ENCODE data around the gene SAMD13. TPM values are rescaled to one million over a fixed set of nuclear protein-coding genes. Genes with fewer than 3 reads are reported as not detected.

SAMD13 gene
- polyA plus RNA-seq, 10 donors: 5.7 to 10.2 (median 7.4) TPM

DNA sequence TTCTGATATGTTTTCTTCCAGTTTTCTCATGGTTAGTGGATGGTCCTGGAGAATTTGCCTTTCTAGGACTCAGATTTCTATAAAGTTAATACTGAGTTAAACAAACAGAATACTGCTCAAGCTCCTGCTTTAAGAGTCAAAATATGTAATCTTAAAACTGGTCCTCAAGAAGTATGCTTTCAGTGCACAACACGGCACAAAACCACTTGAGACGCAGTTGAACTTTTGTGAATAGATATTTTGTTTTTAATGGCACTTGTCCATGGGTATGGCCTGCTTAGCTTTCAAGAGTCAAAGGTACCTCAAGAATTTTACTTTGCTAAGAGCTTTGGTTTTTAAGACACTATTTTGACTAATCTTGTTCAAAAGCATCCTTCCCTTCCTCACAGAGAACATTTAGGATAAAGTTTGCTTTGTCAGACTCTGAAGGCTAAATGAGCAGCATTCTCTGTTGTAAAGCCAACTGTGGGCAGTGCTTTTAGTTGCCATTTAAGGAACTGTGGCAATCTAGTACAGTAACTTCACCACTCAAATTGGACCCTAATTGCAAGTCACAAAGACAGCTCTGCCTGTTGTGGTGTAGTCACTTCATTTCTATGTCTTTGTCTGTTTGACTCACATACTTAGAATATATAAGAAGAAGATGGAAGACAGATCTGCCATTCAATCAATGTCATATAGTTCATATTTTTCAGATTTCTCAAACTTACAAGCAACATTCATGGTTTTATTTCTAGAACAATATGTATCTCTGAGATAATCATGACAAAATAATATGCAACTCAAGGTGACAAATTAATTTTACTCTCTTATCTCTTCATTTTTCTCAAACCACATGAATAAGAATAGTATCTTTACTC, 28.8 kb downstream of the SAMD13 start:
- no peak for DNase-seq

- no peak for DNase-seq
Observed at GRCh38 chr1:84339503-84339902, 38.0 kb downstream of the SAMD13 start.

DNA sequence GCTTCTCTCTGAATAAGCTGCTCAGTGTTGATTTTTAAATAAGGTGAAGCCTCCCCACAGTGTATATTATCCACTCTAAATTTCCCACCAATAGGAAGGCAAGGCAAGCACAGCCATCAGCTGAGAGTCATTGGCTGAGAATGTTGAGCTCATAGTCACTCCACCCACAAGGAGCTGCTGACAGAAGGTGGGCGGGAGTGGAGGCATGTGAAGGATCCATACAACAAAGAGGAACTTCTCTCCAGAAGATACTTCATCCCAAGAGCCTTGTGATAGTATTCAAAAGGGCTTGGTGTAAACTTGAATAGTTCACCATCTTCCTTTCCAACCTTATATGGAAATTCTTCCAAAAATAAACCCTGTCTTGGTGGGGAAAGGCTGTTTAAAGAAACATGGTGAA, 42.8 kb downstream of the SAMD13 start:
- no peak for DNase-seq

DNA sequence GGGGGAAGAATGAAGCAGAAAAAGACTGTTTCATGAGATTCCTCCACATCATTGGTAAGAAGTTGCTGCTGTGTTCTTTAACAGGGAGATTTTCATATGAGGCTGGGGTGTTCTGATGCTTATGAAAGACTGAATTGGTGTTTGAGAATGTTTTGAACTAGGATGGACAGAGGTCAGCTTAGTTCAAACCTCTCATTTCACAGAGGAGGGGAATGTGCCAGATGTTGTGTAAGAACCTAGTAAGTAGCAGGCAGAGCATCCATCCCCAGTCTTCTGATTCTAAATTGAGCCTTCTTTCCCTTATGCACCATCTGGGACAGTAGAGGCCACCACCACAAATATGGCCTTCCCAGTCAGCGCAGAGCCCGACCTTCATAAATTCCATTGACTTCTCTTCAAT, 43.7 kb downstream of the SAMD13 start:
- no peak for DNase-seq

DNA sequence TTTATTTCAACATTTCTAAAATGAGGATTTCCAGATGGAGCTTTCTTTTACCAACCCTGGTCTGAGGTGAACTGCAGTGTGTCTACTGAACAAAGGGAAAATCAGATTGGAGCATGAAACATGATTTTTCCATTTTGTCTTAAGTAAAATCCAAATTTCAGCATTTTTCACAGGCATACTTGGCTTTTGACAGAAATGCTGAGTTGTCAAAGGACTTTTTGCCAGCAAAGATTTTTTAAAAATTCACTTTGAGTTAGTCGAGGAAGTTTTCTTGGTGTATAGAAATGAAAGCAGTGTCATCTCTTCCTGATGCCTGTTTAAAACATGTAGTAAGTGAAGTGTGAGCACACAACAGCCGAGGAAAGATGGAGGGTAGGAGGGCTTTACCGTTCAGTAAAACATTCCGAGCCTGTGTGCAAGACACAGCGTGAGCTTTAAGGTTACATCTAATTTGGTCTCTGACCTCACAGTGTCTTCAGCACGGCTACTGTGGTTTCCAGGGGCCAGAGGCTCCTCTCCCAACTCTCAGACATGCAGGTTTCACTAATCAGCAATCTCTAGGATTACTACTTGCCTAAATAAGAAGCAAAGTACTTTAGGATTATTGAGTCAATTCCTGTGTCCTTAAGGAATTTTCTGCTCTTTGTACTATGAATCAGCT, 45.9 kb downstream of the SAMD13 start:
- peak in 1 of 3 donors; percentile 47 for DNase-seq

DNA sequence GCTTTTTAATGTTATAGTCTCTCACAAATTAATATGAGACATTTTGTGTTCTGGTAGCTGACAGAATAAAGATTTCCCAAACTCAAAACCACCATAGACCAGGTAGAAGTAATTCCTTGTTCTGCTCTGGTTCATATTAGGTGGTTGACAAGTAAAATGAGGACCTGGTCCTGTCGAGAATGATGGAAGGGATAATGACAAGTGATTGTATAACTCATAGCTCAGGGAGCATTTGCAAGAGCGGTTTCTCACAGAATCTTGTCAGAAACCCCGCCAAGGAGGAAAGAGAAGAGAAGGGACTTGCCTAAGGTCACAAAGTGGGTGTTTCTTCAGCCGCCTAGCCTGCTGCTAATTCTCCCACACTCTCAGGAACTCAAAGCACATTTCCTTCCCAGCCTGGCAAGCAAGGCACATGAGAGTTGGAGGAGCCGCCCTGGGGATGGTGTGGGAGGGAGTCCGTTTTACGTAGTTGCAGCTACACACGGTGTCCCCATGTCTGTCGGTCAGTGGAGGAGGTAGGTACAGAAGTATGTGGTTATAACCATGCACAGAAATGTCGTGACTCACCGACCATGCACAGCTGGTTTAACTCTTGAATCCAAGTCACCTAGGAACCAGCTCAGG, 46.5 kb downstream of the SAMD13 start:
- DNase-seq: peak in 1 of 3 donors; percentile 17

DNA sequence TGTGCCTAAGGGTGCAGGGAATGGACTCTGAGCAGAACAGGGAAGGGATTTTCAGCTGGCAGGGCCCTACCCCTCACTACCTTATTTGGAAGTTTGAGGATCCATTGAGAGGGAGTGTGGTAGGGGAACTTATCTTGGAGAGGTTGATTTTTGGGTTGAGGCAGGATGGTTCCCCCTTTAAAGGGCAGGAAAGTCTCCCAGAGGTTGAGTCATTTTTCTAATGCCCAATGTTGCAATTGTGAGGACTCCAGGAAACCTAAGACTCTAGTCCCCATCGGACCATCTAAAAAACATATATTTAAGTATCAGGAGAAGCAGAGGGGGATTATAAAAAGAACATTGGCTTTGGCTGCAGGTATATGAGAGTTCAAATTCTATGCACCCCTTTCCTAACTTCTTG, 47.3 kb downstream of the SAMD13 start:
- no peak for DNase-seq

DNA sequence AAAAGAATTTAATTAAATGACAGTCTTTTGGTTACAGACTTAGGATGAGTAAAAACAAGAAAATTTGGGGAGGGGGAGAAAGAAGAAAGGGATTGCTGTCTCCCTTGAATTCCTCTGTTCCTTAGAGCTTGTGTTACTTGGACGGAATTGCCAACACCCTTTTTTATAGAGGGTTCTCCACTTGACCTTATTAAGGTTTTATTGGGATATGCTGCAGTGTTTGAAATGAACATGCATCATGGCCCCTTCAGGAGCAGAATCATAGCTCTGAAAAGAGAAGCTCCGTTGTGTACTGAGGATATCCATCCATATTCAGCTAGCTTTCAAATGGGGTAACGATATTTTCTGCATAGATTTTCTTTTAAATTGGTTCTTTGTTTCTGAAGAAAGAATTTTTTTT, 48.6 kb downstream of the SAMD13 start:
- DNase-seq: no peak

- no peak for DNase-seq
Observed at GRCh38 chr1:84350550-84350949, 49.0 kb downstream of the SAMD13 start.

DNA sequence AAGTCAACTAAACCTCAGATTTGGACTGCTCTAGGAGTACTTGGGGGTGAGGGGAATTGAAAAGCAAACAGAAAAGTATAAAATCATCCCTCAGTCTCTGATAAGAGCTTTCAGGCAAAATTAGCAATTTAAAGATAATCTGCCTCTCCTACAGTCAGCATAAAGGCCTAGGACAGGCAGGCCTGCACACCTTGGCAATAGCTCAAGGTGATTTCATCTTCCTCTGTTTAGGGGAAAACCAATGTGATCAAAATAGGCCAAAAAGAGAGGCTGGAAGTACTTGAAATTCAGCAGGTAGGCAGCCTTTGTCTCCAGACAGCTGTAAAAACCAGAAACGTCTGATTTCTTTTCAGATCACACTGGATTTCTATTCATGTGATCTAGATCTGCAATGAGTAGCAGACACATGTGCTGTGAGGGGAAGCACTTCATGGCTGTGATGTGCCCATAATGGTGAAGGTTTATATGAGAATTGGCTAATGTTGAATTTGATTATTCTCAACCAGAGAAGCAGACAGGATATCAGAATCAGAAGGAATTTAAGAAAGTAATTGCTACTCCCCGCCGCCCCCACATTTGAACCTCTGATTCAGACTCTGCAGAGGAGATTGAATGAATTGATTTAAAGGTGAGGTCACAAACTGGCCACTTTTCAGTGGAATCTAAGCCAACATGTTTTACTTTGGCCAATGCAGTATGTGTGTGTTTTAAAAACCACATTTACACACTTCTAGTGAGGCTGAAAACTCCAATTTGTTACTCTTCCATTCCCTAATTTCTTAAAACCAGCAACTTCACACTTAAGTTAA, 51.0 kb downstream of the SAMD13 start:
- peak in 1 of 3 donors; percentile 78 for DNase-seq

- DNase-seq: peak in 1 of 3 donors; percentile 55
Observed at GRCh38 chr1:84353695-84354094, 52.2 kb downstream of the SAMD13 start.

DNA sequence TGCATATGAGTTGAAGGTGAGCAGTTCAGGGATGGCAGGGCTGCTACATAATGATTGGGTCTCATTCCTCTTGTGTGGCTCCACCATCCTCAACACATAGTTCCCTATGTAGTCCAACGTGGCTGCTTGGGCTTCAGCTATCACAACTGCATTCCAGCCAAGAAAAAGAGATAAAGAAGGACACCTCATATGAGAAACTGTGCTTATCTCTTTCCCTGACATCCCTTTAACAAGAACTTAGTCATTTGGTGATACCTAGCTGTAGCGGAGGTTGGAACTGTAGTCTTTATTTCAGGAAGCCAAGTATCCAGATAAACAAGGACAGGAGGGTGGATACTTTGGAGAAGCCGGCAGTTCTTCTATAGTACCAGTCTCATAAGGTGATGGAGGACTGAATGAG, 54.0 kb downstream of the SAMD13 start:
- DNase-seq: no peak

GRCh38 chr1:84356881-84357280, 55.4 kb downstream of the SAMD13 start:
- DNase-seq: no peak

DNA sequence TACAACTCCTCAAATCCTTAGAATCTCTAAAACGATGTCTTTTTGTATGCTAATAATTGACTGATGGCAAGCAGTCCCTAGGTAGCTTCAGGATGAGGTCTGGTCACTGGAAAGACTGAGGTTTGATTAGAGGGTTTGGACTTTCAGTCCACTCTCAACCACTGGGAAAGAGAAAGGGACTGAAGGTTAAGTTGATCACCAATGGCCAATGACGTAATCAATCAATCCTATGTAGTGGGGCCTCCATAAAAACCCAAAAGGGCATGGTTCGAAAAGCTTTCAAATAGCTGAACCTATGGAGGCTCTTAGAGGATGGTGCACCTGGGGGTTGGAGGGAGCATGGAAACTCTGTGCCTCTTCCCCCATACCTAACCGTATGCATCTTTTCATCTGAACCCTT, 57.2 kb downstream of the SAMD13 start:
- DNase-seq: no peak

- no peak for DNase-seq
Observed at GRCh38 chr1:84360316-84360715, 58.8 kb downstream of the SAMD13 start.

DNA sequence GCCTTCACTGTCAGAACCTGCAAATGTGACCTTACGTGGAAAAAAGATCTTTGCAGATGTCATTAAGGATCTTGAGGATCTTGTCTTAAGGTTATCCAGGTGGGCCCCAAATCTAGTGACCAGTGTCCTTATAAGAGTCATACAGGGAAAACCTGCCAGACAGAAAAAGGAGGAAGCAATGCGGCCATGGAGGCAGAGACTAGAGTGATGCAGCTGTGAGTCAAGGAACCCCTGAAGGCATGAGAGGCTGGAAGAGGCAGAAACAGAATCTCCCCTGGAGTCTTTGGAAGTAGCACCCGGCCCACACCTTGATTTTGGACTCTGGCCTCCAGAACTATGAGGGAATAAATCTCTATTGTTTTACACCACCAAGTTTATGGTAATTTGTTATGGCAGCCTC, 60.3 kb downstream of the SAMD13 start:
- DNase-seq: no peak

- DNase-seq: no peak
Observed at GRCh38 chr1:84363019-84363418, 61.5 kb downstream of the SAMD13 start.

GRCh38 chr1:84363622-84364021, 62.1 kb downstream of the SAMD13 start:
- no peak for DNase-seq

DNA sequence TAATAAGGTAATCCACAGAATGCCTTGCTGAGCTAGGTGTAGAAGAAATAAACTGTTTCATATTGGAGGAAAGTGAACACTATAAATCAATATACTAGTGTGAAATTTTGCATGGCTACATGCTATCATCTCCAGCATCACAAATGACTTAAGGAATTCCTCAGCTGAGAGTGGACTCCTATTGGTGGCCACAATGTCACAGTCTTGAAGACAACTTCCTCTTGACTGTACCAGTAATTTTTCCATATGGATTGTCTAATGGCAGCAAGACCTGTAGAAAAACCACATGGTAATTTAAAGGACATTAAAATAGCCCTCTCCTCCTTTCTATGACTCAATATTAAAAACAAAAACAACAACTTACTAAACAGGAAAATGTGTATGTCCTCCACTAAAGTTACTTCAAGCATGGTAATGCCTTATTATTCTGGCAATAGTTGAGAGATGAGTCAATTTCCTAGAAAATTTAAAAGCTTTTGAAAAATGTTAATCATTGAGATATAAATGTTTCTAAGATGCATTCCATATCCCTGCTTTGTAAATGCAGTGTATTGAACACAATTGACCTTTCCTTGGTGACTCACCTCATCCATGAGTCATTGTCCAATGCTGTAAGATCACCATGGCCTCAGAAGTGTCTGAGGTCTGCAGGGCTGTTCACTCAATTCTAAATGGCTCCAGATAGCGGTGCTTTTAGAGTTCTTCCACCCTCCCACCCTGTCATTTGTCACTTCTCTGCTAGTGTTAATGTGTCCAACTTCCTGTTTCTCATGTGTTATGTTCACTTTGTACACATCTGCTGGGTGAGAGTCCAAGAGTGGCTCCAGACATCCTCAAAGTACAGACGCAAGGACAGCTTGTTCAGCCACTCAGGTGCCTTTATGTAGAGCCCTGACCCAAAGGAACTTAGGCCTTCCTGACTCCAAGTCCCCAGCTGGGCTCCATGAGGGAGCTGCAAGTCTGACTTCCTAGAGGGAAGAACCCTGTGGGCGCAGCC, 64.0 kb downstream of the SAMD13 start:
- peak in 1 of 3 donors; percentile 91 for DNase-seq

- DNase-seq: no peak
Observed at GRCh38 chr1:84366786-84367185, 65.3 kb downstream of the SAMD13 start.

GRCh38 chr1:84367219-84367618, 65.7 kb downstream of the SAMD13 start:
- no peak for DNase-seq

Data from muscle of back (tissue), 11 donors.